NCI-H1694 treated with DMSO at 0.1 percent for 48 hours (cell line): ENCODE measurements around the gene MRPL32.
"Not testable (repeated sequence)": the region's sequence is repeated elsewhere in the genome, so short reads cannot be mapped to it uniquely, and the experiment has no call there.

Experiments
- DNase-seq: peaks from one replicate; lab custom pipeline; 2025; lab: John Stamatoyannopoulos, UW

Gene MRPL32

GRCh38 chr7:42931834-42932651, at the start of gene MRPL32, which contains the start of gene PSMA2:
MRPL32 (plus strand) TSS chr7:42932376; CDS start chr7:42932387, 11 bp downstream.
PSMA2 (minus strand) TSS chr7:42932174; CDS start chr7:42932158, 16 bp downstream.
- peak; percentile 98 for DNase-seq

GRCh38 chr7:42883950-42884349, 48.2 kb upstream of the MRPL32 start:
- DNase-seq: no peak

GRCh38 chr7:42885183-42885582, 47.0 kb upstream of the MRPL32 start:
- not testable (repeated sequence) for DNase-seq

GRCh38 chr7:42886129-42886528, 46.0 kb upstream of the MRPL32 start:
- DNase-seq: no peak

GRCh38 chr7:42886893-42887505, 45.2 kb upstream of the MRPL32 start:
- DNase-seq: no peak

- no peak for DNase-seq
Measured at GRCh38 chr7:42893346-42894240, 38.6 kb upstream of the MRPL32 start.

- no peak for DNase-seq
Measured at GRCh38 chr7:42900842-42901241, 31.3 kb upstream of the MRPL32 start.

- DNase-seq: no peak
Measured at GRCh38 chr7:42902331-42902730, 29.8 kb upstream of the MRPL32 start.

GRCh38 chr7:42906181-42906580, 26.0 kb upstream of the MRPL32 start:
- DNase-seq: no peak

GRCh38 chr7:42907316-42907715, 24.9 kb upstream of the MRPL32 start:
- no peak for DNase-seq

GRCh38 chr7:42910306-42910705, 21.9 kb upstream of the MRPL32 start:
- no peak for DNase-seq

- peak; percentile 95 for DNase-seq
Measured at GRCh38 chr7:42911454-42912447, 20.4 kb upstream of the MRPL32 start, which contains the start of gene C7orf25. C7orf25 (minus strand) TSS chr7:42912070; CDS start chr7:42910900, 1,170 bp downstream.

GRCh38 chr7:42913591-42913990, 18.6 kb upstream of the MRPL32 start:
- no peak for DNase-seq

- no peak for DNase-seq
Measured at GRCh38 chr7:42914009-42914408, 18.2 kb upstream of the MRPL32 start.

GRCh38 chr7:42914421-42915045, 17.6 kb upstream of the MRPL32 start:
- no peak for DNase-seq

- DNase-seq: no peak
Measured at GRCh38 chr7:42915356-42915755, 16.8 kb upstream of the MRPL32 start.

GRCh38 chr7:42922017-42922753, 10.0 kb upstream of the MRPL32 start:
- DNase-seq: no peak

- no peak for DNase-seq
Measured at GRCh38 chr7:42924223-42924838, 7.8 kb upstream of the MRPL32 start.

- DNase-seq: no peak
Measured at GRCh38 chr7:42925630-42926029, 6.5 kb upstream of the MRPL32 start.
